Left lung (tissue), 10 donors: ENCODE data around the gene FBXO3. TPM values are rescaled to one million over a fixed set of nuclear protein-coding genes. Genes with fewer than 3 reads are reported as not detected.

Experiments used
- ATAC-seq: fragments of 200-7000 bp; cut with Tn5 transposase; one replicate; pipeline ENCODE4 v1.9.1; 2020; ENCODE audit warnings: moderate library complexity
- DNase-seq, 4 donors: peaks; one replicate each; pipeline ENCODE4 v3.0.0-alpha.2; 2013 to 2020
- H3K27ac ChIP-seq, 2 donors: fragments of 200-600 bp; sonication (generic) in 1 of 2; one replicate each; pipeline versions ENCODE4 v1.5.0 to v1.8.0; 2020 to 2021
- H3K27me3 ChIP-seq, 2 donors: fragments of 200-600 bp; sonication (generic) in 1 of 2; one replicate each; pipeline versions ENCODE4 v1.5.0 to v1.8.0; 2020 to 2021
- H3K36me3 ChIP-seq, 2 donors: fragments of 200-600 bp; sonication (generic) in 1 of 2; one replicate each; pipeline versions ENCODE4 v1.5.0 to v1.8.0; 2020 to 2021
- H3K4me1 ChIP-seq, 2 donors: fragments of 200-600 bp; one replicate each; pipeline ENCODE4 v1.8.0; 2021
- H3K4me3 ChIP-seq, 2 donors: fragments of 200-600 bp; sonication (generic) in 1 of 2; one replicate each; pipeline versions ENCODE4 v1.5.0 to v1.8.0; 2020 to 2021; ENCODE audit warnings: mild to moderate bottlenecking in 1 of 2
- H3K9me3 ChIP-seq, 2 donors: fragments of 200-600 bp; sonication (generic) in 1 of 2; one replicate each; pipeline versions ENCODE4 v1.5.0 to v1.8.0; 2020 to 2021
- intact Hi-C, 2 donors: fragments of 100-400 bp; cut with DNase I; formaldehyde crosslinking; loops; one replicate each; pipeline versions ENCODE4 v1.11.2 to v1.14.2; 2022
- polyA plus RNA-seq, 6 donors: library from polyadenylated mRNA; unstranded; fragments of 120-200 nt; gene quantifications; one replicate each; pipeline ENCODE4 v1.2.1, GENCODE V29; 2013; ENCODE audit not compliant: insufficient read length in 6 of 6
- total RNA-seq, 2 donors: library from RNA; stranded (reverse); fragmentation: NEBNext Ultra II Directional; extraction: Animal tissue kit (Norgen Biotek cat#: 25700); gene quantifications; one replicate each; pipeline ENCODE4 v1.2.1, GENCODE V29; 2021
- TF ChIP-seq, protein P1 (sequence below), 2 donors: fragments of 200-600 bp; sonication (generic) in 1 of 2; IDR thresholded peaks; one replicate each; pipeline versions ENCODE4 v1.5.0 to v1.8.0; 2021; ENCODE audit warnings: antibody characterized with exemption in 2 of 2
- donor health status: DM: no; HTN: yes; CAD: no.
- donor health status: DM: no; HTN: no; CAD: no.

Gene FBXO3
- total and polyA plus RNA-seq, 8 donors: 25.9 to 54.8 (median 45.2) TPM

DNA sequence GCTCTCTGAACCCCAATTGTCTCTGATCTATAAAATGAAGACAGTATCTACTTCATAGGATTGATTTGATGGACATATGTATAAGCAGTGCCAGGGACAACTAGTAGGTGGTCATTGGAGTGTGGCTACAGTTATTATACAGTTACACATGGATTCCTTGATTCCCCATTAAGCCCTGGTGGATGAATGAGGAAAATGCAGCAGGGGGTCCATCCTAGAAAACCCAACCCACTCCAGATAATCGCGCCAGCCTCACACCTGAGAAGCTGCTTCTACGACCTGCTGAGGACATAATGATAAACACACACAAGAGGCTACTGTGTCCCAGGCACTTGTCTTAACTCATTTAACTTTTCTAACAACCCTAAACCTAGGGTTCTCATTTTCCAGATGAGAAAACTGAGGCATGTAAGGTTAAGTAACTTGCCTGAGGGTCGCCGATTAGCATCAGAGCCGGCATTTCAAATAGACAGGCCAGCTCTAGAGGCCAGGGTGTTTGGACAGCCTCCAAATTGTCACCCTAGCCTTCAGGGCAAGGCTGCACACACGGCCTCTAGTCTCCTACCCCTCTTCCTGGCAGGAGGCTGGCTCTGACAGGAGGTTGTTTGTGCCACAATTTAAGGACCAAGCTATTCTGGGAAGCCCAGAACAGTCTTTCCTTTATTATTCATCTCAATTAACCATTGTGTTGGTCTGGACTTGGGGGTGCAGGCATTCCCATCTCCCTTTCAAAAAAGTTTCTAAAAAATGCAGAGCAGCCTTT is 69.9 kb downstream of the FBXO3 start:
- TF ChIP-seq, protein P1, sequence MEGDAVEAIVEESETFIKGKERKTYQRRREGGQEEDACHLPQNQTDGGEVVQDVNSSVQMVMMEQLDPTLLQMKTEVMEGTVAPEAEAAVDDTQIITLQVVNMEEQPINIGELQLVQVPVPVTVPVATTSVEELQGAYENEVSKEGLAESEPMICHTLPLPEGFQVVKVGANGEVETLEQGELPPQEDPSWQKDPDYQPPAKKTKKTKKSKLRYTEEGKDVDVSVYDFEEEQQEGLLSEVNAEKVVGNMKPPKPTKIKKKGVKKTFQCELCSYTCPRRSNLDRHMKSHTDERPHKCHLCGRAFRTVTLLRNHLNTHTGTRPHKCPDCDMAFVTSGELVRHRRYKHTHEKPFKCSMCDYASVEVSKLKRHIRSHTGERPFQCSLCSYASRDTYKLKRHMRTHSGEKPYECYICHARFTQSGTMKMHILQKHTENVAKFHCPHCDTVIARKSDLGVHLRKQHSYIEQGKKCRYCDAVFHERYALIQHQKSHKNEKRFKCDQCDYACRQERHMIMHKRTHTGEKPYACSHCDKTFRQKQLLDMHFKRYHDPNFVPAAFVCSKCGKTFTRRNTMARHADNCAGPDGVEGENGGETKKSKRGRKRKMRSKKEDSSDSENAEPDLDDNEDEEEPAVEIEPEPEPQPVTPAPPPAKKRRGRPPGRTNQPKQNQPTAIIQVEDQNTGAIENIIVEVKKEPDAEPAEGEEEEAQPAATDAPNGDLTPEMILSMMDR (IDR thresholded peaks at IDR 0.05): no peak
- H3K4me3 ChIP-seq: no peak overlapping the region
- intact Hi-C loops: no loop called here
- H3K36me3 ChIP-seq: peaks cover 0 to 36% of the 10 kb centered on the region in 2 donors
- H3K9me3 ChIP-seq: no peaks in the 10 kb centered on the region
- ATAC-seq (no peak), DNase-seq (no peak)
- no peaks in the 10 kb centered on the region for H3K27me3 ChIP-seq
- H3K27ac ChIP-seq: peak overlapping the region; percentile 80 to 85
- H3K4me1 ChIP-seq: peaks cover 25 to 95% of the 10 kb centered on the region in 2 donors

GRCh38 chr11:33703788-33704187 is 70.5 kb downstream of the FBXO3 start:
- intact Hi-C loops: no loop called here
- TF ChIP-seq, protein P1 (IDR thresholded peaks at IDR 0.05): no peak
- DNase-seq: peak in 1 of 4 donors; percentile 55
- peak overlapping the region; percentile 80 to 85 for H3K27ac ChIP-seq
- H3K4me3 ChIP-seq: no peak overlapping the region
- no peaks in the 10 kb centered on the region for H3K9me3 ChIP-seq
- peaks cover 21 to 95% of the 10 kb centered on the region in 2 donors for H3K4me1 ChIP-seq
- peak; percentile 41 for ATAC-seq
- H3K36me3 ChIP-seq: peaks cover 0 to 30% of the 10 kb centered on the region in 2 donors
- H3K27me3 ChIP-seq: no peaks in the 10 kb centered on the region

GRCh38 chr11:33703234-33703633 is 71.1 kb downstream of the FBXO3 start:
- ATAC-seq: no peak
- no peak overlapping the region for H3K4me3 ChIP-seq
- peak overlapping the region; percentile 80 to 85 for H3K27ac ChIP-seq
- peaks cover 18 to 90% of the 10 kb centered on the region in 2 donors for H3K4me1 ChIP-seq
- TF ChIP-seq, protein P1 (IDR thresholded peaks at IDR 0.05): no peak
- H3K9me3 ChIP-seq: no peaks in the 10 kb centered on the region
- DNase-seq: no peak
- H3K36me3 ChIP-seq: peaks cover 0 to 24% of the 10 kb centered on the region in 2 donors
- no peaks in the 10 kb centered on the region for H3K27me3 ChIP-seq
- intact Hi-C loops: no loop called here

DNA sequence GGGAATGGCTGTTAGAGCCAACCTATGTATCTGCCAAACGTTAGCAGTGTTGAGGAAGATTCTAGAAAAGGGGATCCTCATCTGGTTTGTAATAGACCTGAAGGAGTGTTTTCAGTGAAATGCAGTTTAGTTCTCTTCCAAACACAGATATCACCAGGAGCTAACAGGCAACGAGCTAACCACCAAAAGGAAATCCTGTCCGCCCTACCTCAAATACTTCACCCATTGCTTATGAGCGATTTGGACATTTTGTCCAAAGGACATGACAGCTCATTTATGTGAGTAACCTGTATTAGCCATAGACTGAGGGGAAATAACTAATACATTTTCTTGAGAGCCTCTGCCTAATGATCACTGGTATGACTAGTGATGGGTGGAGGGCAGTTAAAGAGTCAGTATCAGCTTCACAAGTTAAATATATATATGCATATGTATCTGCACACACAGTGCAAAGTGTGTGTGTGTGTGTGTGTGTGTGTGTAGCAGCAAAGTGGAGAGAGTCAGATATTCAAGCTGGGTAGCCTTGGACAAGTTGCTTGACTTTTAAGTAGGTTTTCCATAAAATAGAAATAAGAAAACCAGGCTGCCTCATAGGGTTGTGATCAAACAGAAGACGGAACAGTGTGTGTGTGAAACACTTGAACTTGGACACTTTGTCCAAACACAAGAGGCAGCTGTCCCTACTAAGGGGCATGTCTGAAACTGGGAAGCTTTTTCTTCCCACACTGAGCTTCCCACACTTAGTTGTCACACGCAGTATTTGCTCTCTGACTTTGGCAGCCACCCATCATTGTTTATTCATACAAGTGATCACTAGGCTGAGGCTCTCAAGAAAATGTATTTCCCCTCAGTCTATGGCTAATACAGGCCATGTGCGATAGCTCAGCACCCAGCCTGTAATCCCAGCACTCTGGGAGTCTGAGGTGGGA is 72.8 kb downstream of the FBXO3 start:
- peaks cover 0 to 19% of the 10 kb centered on the region in 2 donors for H3K36me3 ChIP-seq
- DNase-seq (peak in 1 of 4 donors; percentile 62), ATAC-seq (peak; percentile 5)
- H3K4me1 ChIP-seq: peaks cover 18 to 79% of the 10 kb centered on the region in 2 donors
- H3K9me3 ChIP-seq: no peaks in the 10 kb centered on the region
- H3K27me3 ChIP-seq: no peaks in the 10 kb centered on the region
- intact Hi-C loops: no loop called here
- H3K4me3 ChIP-seq: peak overlapping the region; percentile 42 to 57
- TF ChIP-seq, protein P1 (IDR thresholded peaks at IDR 0.05): no peak
- H3K27ac ChIP-seq: peak overlapping the region; percentile 80 to 85
